VCaP (cell line): ENCODE measurements around the gene ITGB5.

Experiments used
- H3K27ac ChIP-seq: fragments of 450-650 bp; 2 replicates; pipeline ENCODE4 v1.5.1; 2017
- CTCF ChIP-seq: fragments of 450-650 bp; conservative IDR thresholded peaks from 2 replicates; pipeline ENCODE4 v1.5.1; 2017; ENCODE audit warnings: mild to moderate bottlenecking, moderate library complexity

The ITGB5 gene

DNA sequence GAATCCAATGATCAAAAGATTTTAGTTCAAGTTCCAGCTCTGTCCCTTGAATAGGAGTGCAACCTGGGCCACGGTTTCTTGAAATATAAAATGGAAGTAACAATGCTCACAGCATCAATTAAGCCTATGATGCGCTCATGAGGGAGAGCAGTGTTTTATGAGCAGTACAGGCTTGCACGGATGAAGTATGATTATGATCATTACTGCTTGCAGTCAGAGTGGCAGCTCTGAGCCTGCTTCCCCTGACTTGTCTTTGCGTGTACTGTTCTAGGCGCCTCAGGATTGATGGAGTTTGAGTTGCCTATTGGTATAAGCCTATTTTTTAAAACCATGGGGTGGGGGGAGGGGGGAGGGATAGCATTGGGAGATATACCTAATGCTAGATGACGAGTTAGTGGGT, 37.0 kb downstream of the ITGB5 start:
- TF ChIP-seq CTCF, result no peak
- H3K27ac ChIP-seq, result no peak overlapping the region

DNA sequence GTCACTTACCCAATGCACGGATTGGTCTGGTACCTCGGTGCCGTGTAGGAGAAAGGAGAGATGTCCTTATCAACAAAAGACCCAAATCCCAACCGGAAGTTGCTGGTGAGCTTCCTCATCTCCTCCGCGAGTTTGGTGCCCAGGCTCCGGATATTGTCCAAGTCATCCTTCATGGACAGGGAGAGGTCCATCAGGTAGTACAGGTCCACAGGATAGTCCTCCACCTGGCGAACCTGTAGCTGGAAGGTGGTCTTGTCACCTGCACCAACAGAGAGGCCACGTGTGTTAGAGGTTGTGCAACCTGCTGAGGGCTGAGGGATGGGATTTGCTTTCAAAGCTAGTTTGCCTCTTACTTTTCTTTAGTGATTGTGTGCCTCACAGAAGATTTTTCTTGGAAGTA, 38.9 kb downstream of the ITGB5 start:
- H3K27ac ChIP-seq, result no peak overlapping the region
- no peak for TF ChIP-seq CTCF

- no peak overlapping the region for H3K27ac ChIP-seq
- no peak for TF ChIP-seq CTCF
These were observed 39.3 kb downstream of the ITGB5 start for GRCh38 chr3:124847863-124848262.

DNA sequence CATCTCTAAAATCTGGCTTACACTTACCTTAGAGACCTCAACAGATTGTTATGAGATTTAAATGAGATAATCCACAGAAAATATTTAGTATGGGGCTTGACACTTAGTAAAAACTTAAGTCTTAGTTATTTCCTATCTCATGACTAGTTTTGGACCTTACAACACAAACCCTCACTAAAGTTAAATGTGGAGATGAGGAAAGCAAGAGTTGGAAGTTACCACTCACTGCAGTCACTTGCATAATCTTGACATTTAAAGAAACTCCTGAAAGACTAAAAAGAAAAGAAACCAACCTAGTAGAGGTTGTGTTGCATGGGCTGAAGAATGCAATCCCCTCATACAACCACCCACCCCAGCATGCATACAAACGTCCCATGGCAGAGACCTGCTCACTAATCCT, 40.1 kb downstream of the ITGB5 start:
- no peak overlapping the region for H3K27ac ChIP-seq
- no peak for TF ChIP-seq CTCF

DNA sequence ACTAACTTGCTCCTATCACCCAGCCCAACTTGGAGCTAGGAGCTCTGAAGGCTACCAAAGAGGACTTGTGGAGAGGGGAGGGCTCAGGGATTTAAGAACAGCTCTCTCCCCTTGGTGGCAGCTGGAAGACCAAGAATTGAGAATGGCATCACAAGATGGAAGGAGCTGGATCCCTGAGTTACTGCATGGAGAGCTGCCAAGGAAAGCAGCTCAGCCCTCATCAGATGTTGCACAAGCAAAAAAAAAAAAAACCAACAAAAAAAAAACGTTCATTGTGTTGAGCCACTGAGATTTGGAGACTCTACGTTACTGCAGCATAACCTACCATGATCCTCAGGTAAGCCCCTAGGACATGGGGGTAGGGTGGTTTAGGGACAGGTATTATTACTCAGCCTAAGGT, 41.0 kb downstream of the ITGB5 start:
- no peak overlapping the region for H3K27ac ChIP-seq
- TF ChIP-seq CTCF, result no peak

DNA sequence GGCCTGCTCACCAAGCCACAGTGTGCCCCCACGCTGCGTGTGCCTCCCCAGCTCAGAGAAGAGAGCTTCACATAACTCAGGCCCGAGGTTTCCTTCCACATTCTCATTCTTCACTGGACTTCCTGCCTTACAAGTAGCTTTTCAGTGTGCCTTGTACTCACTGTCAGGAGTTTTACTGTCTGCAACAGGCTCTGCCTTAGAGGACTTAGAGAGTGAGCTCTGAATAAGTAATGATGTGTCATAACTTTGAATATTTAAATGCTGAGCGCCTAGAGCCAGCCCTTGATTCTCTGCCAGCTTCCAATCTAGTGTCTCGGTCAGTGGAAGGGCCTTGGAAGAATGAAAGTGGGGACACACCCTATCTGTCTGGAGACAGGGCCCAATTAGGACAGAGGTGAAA, 41.8 kb downstream of the ITGB5 start:
- no peak overlapping the region for H3K27ac ChIP-seq
- TF ChIP-seq CTCF, result no peak

- H3K27ac ChIP-seq, result no peak overlapping the region
- no peak for TF ChIP-seq CTCF
These were observed 43.5 kb downstream of the ITGB5 start for GRCh38 chr3:124843506-124844177.
